MM.1S (cell line): Measurements from ENCODE around the gene NFATC1.

Experiments used
- EZH2 ChIP-seq: fragments of 300-600 bp; sonication (generic); optimal IDR thresholded peaks from 2 replicates; pipeline ENCODE3; 2017; ENCODE audit warnings: low read depth, mild to moderate bottlenecking, antibody characterized with exemption, low read length, mixed read lengths
- EZH2phosphoT487 ChIP-seq: fragments of 300-600 bp; sonication (generic); IDR thresholded peaks from 2 replicates; pipeline ENCODE4 v1.6.1; 2018; ENCODE audit warnings: antibody characterized with exemption, low read length
- TF ChIP-seq, protein P1 (sequence below): fragments of 300-600 bp; sonication (generic); IDR thresholded peaks from 2 replicates; pipeline ENCODE4 v1.5.1; 2016; ENCODE audit warnings: antibody characterized with exemption, low read length, mixed read lengths

- TF ChIP-seq, protein P1, sequence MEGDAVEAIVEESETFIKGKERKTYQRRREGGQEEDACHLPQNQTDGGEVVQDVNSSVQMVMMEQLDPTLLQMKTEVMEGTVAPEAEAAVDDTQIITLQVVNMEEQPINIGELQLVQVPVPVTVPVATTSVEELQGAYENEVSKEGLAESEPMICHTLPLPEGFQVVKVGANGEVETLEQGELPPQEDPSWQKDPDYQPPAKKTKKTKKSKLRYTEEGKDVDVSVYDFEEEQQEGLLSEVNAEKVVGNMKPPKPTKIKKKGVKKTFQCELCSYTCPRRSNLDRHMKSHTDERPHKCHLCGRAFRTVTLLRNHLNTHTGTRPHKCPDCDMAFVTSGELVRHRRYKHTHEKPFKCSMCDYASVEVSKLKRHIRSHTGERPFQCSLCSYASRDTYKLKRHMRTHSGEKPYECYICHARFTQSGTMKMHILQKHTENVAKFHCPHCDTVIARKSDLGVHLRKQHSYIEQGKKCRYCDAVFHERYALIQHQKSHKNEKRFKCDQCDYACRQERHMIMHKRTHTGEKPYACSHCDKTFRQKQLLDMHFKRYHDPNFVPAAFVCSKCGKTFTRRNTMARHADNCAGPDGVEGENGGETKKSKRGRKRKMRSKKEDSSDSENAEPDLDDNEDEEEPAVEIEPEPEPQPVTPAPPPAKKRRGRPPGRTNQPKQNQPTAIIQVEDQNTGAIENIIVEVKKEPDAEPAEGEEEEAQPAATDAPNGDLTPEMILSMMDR, result no peak
- TF ChIP-seq EZH2 (no peak), EZH2phosphoT487 (no peak)
These were observed 77.2 kb downstream of the NFATC1 start for GRCh38 chr18:79472946-79473345.
